Measurements from ENCODE around the gene JMJD7.

GRCh38 chr15:41880156-41880877 lies 52.4 kb downstream of the JMJD7 start:
- TF ChIP-seq CTCF (IDR thresholded peaks at IDR 0.05 in 8 of 11, conservative IDR thresholded peaks at IDR 0.05 in 3 of 11), result no peak
- TF ChIP-seq POLR2A (IDR thresholded peaks at IDR 0.05), result no peak
